KMS-11 (cell line): ENCODE results near the gene MRPS25.

ENCODE experiments used
- H2AFZ ChIP-seq: fragments of 200-600 bp; sonication (generic); 2 replicates; pipeline ENCODE4 v1.6.1; 2016; ENCODE audit warnings: antibody characterized with exemption, mixed run types, low read depth
- H3K27ac ChIP-seq: fragments of 200-600 bp; sonication (generic); 2 replicates; pipeline ENCODE4 v1.6.1; 2016; ENCODE audit warnings: mild to moderate bottlenecking, mixed run types
- H3K27me3 ChIP-seq: fragments of 200-600 bp; sonication (generic); 2 replicates; pipeline ENCODE4 v1.6.1; 2017; ENCODE audit warnings: mild to moderate bottlenecking, low read depth, mixed run types, moderate library complexity; ENCODE audit not compliant: insufficient read depth
- H3K36me3 ChIP-seq: fragments of 200-600 bp; sonication (generic); 2 replicates; pipeline ENCODE4 v1.6.1; 2017; ENCODE audit warnings: mild to moderate bottlenecking, mixed run types; ENCODE audit not compliant: insufficient read depth
- H3K4me1 ChIP-seq: fragments of 200-600 bp; sonication (generic); 2 replicates; pipeline ENCODE4 v1.6.1; 2016; ENCODE audit warnings: mild to moderate bottlenecking, low read depth, mixed run types; ENCODE audit not compliant: poor library complexity, severe bottlenecking
- H3K4me2 ChIP-seq: fragments of 200-600 bp; sonication (generic); 2 replicates; pipeline ENCODE4 v1.7.0; 2016; ENCODE audit warnings: mild to moderate bottlenecking, mixed run types
- H3K4me3 ChIP-seq: fragments of 200-600 bp; sonication (generic); IDR thresholded peaks from 2 replicates; pipeline ENCODE4 v1.6.1; 2017; ENCODE audit warnings: low read depth, low read length, mixed read lengths; ENCODE audit not compliant: insufficient read depth
- H3K79me2 ChIP-seq: fragments of 200-600 bp; sonication (generic); 2 replicates; pipeline ENCODE4 v1.6.1; 2016; ENCODE audit warnings: low read depth, mixed run types; ENCODE audit not compliant: insufficient read depth
- H3K9ac ChIP-seq: fragments of 200-600 bp; sonication (generic); 2 replicates; pipeline ENCODE4 v1.6.1; 2016; ENCODE audit warnings: mild to moderate bottlenecking, mixed run types
- H4K20me1 ChIP-seq: fragments of 200-600 bp; sonication (generic); 2 replicates; pipeline ENCODE4 v1.6.1; 2016; ENCODE audit warnings: mild to moderate bottlenecking, mixed run types; ENCODE audit not compliant: insufficient read depth
- TF ChIP-seq, protein P1 (sequence below): fragments of 200-600 bp; sonication (generic); conservative IDR thresholded peaks from 2 replicates; pipeline ENCODE4 v1.6.1; 2017; ENCODE audit warnings: low read depth, mild to moderate bottlenecking, antibody characterized with exemption, low read length, moderate library complexity, mixed read lengths

The MRPS25 gene

DNA sequence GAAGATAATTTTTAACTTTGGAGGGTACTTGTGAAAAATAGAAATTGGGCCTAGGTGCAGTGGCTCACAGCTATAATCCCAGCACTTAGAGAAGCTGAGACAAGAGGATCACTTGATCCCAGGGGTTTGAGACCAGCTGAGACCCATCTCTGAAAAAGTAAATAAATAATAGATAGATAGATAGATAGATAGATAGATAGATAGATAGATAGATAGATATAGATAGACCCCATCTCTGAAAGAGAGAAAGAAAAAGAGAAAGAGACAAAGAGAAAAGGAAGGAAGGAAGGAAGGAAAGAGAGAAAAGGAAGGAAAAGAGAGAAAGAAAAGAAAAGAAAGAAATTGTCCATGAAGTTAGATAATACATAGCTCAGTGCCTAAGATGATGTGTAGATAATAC, 35.5 kb downstream of the MRPS25 start:
- no peaks in the 10 kb centered on the region for H3K36me3 ChIP-seq
- no peaks in the 10 kb centered on the region for H3K79me2 ChIP-seq
- no peak overlapping the region for H3K9ac ChIP-seq
- TF ChIP-seq, protein P1, sequence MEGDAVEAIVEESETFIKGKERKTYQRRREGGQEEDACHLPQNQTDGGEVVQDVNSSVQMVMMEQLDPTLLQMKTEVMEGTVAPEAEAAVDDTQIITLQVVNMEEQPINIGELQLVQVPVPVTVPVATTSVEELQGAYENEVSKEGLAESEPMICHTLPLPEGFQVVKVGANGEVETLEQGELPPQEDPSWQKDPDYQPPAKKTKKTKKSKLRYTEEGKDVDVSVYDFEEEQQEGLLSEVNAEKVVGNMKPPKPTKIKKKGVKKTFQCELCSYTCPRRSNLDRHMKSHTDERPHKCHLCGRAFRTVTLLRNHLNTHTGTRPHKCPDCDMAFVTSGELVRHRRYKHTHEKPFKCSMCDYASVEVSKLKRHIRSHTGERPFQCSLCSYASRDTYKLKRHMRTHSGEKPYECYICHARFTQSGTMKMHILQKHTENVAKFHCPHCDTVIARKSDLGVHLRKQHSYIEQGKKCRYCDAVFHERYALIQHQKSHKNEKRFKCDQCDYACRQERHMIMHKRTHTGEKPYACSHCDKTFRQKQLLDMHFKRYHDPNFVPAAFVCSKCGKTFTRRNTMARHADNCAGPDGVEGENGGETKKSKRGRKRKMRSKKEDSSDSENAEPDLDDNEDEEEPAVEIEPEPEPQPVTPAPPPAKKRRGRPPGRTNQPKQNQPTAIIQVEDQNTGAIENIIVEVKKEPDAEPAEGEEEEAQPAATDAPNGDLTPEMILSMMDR: no peak
- H4K20me1 ChIP-seq: no peaks in the 10 kb centered on the region
- no peak overlapping the region for H3K4me3 ChIP-seq
- H3K4me2 ChIP-seq: no peak overlapping the region
- no peaks in the 10 kb centered on the region for H3K4me1 ChIP-seq
- no peak overlapping the region for H2AFZ ChIP-seq
- no peaks in the 10 kb centered on the region for H3K27me3 ChIP-seq
- no peak overlapping the region for H3K27ac ChIP-seq

DNA sequence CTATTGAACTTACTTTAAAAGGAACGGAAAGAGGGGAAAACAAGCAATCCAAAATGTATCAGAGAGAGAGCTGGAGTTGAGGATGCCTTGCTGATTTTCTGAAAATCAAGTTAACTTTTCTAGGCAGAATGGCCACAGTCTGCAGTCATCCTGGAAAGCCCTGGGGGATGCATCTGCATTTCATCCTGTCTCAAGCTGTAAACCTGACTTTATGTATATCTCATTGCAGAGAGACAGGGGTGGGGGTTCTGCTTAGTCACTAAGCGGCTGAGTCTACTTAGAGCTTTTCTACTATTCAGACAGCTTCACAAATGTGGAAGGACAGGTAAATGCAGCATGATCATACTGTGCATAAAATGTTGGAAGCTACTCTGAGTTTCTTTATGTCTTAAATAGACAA, 41.4 kb downstream of the MRPS25 start:
- no peaks in the 10 kb centered on the region for H3K27me3 ChIP-seq
- TF ChIP-seq, protein P1: no peak
- H3K27ac ChIP-seq: no peak overlapping the region
- no peaks in the 10 kb centered on the region for H3K79me2 ChIP-seq
- H2AFZ ChIP-seq: no peak overlapping the region
- no peak overlapping the region for H3K4me2 ChIP-seq
- H3K9ac ChIP-seq: no peak overlapping the region
- no peaks in the 10 kb centered on the region for H4K20me1 ChIP-seq
- no peak overlapping the region for H3K4me3 ChIP-seq
- H3K36me3 ChIP-seq: no peaks in the 10 kb centered on the region
- no peaks in the 10 kb centered on the region for H3K4me1 ChIP-seq

DNA sequence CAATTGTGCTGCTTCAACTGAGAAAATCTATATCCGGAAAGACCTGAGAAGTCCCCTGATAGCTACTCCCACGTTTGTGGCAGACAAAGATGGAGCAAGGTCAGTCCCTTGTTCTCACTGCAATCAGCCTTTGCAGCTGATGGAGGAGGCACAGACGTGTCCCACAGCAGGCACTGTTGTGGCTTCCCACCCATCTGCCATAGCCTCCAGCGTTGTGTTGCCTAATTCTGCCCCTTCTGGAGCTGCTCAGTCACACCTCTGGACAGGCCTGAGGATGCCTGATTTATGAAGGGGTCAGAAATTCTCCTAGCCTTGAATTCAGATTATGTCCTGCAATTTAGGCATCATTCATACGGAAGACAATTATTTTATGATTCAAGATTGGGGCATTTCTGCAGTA, 41.9 kb downstream of the MRPS25 start:
- TF ChIP-seq, protein P1: no peak
- no peak overlapping the region for H3K27ac ChIP-seq
- H2AFZ ChIP-seq: no peak overlapping the region
- no peaks in the 10 kb centered on the region for H3K27me3 ChIP-seq
- H3K4me3 ChIP-seq: no peak overlapping the region
- H3K79me2 ChIP-seq: no peaks in the 10 kb centered on the region
- no peak overlapping the region for H3K4me2 ChIP-seq
- no peak overlapping the region for H3K9ac ChIP-seq
- H3K4me1 ChIP-seq: no peaks in the 10 kb centered on the region
- no peaks in the 10 kb centered on the region for H3K36me3 ChIP-seq
- H4K20me1 ChIP-seq: no peaks in the 10 kb centered on the region

DNA sequence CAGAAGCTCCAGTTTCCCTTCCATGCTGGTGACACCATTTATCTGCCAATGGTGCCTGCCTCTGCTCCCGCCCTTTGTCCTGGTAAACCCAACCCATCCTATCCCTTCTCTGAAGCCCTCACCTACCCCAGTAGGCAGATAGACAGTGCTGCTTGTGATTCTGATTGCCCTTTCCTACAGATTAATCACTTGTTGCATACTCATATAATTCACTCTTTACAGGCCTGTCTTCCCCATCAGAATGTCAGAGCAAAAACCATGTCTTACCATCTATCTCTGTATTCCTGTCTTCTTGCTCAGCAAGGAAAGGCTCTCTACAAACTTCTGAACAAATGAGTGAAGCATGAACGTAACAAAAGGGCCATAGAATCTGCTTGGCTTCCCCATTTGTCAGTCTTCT, 47.9 kb downstream of the MRPS25 start:
- H3K27ac ChIP-seq: no peak overlapping the region
- no peaks in the 10 kb centered on the region for H3K4me1 ChIP-seq
- H3K4me2 ChIP-seq: no peak overlapping the region
- no peak overlapping the region for H3K9ac ChIP-seq
- H3K79me2 ChIP-seq: no peaks in the 10 kb centered on the region
- TF ChIP-seq, protein P1: no peak
- no peaks in the 10 kb centered on the region for H3K36me3 ChIP-seq
- H3K4me3 ChIP-seq: no peak overlapping the region
- H4K20me1 ChIP-seq: no peaks in the 10 kb centered on the region
- H2AFZ ChIP-seq: no peak overlapping the region
- H3K27me3 ChIP-seq: no peaks in the 10 kb centered on the region

DNA sequence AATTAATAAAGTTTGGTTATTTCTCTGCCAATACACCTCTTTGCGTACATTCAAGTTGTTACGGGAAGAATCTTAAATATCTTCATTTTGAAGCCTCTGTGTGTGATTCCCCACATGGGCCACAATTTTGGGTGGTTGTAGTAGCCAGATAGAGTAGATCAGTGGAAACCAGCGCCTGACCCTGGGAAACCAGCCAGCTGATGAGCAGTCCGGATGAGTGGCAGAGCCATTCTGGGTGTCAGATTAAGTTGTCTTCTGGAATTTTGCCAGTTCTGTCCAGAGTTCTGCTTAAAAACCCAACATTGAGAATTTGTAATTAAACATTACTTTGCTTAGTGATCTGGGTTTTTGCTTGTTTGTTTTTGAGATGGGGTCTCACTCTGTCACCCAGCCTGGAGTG, 49.7 kb downstream of the MRPS25 start:
- TF ChIP-seq, protein P1: no peak
- Histone ChIP-seq H3K4me3 (no peak overlapping the region), H3K9ac (no peak overlapping the region), H3K36me3 (no peaks in the 10 kb centered on the region), H3K27me3 (no peaks in the 10 kb centered on the region), H2AFZ (no peak overlapping the region), H3K27ac (no peak overlapping the region), H4K20me1 (no peaks in the 10 kb centered on the region), H3K4me2 (no peak overlapping the region), H3K4me1 (no peaks in the 10 kb centered on the region), H3K79me2 (no peaks in the 10 kb centered on the region)
